Suppressor macrophage (primary cell): ENCODE measurements around the gene SHROOM3.
A peak's percentile ranks its signal among the peaks of the same experiment; 100 is the strongest.
"Not testable (repeated sequence)": the region's sequence is repeated elsewhere in the genome, so short reads cannot be mapped to it uniquely, and the experiment has no call there.

ENCODE experiments used
- DNase-seq, 4 experiments: peaks; one replicate each; pipeline ENCODE4 v3.0.0-alpha.2; 2020 to 2022

SHROOM3 gene

DNA sequence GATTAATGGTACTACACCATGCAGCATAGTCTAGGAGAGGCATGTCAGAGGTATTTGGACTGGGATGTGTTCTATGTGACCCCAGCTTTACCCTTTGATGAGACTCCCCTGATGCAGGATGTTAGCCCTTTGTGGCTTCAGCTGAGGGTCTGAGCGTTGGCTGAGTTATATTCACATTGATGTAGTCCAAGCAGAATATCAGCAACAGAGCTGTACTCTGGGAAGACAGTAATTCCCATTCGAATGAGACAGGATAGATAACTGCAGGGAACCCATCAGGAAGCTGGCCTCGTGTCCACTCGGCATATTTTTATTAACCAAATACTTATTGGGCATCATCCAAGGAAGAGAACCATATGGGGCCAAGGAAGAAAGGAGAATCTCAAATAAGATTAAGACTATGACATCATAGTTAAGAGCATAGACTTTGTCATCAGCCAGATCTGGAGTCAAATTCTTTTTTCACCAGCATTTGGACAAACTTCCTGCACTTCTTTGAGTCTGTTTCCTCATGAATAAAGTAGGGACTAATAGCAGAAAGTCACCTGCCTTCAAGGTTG lies 264.8 kb downstream of the SHROOM3 start:
- DNase-seq, result no peak

- no peak for DNase-seq
Measured at GRCh38 chr4:76702440-76703122, 267.6 kb downstream of the SHROOM3 start.

GRCh38 chr4:76703123-76703490 lies 268.1 kb downstream of the SHROOM3 start:
- DNase-seq, result no peak

GRCh38 chr4:76703676-76704075 lies 268.6 kb downstream of the SHROOM3 start:
- no peak for DNase-seq

DNA sequence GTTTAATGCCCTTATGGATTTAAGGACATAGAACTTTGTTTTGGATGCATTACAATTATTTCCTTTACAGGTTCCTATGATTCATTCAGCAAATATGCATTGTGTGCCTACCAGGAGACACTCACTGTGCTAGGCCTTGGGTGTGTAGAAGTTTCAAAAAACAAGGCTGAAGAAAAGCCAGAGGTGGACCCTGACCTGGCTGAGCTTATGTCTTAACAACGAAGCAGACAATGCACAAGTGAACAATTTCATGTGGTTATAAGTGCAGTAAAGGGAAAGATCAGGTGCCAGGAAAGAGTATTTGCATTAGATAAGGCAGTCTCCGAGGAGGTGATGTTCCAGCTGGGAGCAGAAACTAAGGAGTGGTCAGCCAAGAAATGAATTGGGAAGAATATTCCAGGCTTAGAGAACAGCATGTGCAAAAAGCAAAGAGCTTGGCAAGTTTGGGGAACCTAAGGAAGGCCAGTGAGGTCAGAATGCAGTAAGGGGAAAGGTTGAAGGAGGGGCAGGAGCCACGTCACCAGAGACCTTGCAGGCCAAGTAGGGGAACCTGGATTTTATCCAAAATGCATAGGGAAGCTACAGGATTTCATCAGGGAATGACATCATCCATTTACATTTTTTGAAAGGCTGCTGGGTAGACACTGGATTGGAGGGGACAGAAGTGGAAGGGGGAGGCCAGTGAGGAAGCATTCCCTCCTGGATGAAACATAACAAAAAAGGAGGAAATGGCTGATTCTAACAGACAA lies 269.3 kb downstream of the SHROOM3 start:
- DNase-seq, result peak; percentile 41 to 80 (median 70)

DNA sequence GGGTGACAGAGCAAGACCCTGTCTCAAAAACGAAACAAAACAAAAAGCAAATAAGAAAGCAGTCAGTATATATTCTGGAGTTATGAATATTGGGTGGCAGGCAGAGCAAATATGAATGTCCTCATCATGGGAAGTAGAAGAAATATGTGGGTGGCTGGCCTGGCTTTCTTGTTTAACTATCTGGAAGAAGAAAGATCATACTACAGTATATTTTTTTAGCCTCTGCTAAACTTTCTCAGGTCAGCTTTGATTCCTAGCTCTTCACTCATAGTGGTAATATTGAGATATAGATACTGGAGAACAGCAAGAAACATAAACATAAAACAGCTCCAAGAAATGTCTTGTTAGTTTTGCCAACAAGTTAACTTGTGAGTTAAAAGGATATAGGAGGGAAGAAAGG lies 270.4 kb downstream of the SHROOM3 start:
- peak in 3 of 4 experiments; percentile 21 to 49 (median 38) for DNase-seq

DNA sequence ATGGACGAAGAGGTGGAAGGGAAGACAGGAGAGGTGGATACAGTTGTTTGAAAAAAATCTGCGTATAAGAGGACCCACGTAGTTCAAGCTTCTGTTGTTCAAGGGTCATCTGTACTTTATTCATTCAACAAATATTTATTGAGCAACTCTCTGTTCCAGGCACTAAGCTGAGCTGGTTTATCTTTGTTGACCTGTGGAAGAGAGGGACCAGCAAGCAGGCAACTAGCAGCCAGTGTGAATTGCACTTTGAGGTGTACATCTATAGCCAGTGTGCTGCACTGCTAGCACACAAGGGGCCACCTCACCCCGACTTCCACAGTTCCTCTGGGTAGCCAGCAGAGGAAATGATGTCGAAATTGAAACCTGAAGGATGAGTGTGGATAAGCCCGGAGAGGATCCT lies 271.6 kb downstream of the SHROOM3 start:
- DNase-seq, result no peak

DNA sequence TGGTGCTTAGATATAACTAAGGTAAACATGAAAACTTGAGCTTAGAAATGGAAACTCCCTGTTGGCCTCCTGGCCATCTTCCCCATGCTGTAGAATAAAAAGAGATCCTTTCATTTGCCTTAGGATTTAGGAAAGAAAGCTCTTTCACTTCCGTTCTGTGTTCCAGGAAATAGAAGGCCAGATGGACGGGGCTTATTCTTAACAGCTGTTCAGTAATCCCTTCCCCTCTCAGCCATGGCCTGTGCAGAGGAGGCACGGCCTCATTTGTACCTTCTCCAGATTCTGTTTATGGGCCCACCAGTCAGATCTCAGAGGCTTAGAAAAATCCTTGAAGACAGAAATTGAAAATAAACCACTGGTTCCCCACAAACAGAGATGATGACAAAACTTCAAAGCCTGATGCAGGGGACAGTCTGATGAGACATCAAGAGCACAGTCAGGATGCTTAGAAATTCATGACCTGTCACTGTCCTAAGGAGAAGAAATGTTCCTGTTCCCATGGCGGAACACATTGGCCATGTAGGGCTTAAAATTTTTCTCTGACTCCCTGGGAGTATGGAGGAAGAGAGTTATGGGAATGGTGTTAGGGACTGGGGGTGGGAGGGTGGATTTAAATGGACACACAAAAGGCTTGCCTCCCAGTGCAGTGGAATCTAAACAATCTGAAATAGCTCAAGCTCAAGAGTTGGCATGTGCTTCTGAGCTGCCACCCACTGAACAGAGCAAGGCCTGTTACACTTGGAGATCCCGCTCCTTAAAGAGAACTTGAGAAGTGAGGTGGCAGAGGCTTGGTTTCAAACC lies 274.1 kb downstream of the SHROOM3 start:
- no peak for DNase-seq

DNA sequence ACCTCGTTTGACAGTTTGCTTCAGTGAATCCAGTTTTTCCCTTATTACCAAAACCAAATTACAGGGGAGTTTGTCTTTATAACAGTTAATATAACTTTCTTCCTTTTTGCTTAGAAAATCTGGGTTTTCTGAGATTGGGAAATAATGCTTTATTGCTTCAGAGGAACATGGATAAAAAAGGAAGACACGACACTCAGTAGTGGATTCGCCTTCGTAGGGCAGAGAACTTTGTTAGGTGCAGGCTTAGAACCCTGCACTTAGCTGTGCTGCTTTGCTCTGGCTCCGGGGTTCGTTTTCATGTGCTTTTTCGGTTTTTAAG lies 274.7 kb downstream of the SHROOM3 start:
- peak in 1 of 4 experiments; percentile 40 for DNase-seq

DNA sequence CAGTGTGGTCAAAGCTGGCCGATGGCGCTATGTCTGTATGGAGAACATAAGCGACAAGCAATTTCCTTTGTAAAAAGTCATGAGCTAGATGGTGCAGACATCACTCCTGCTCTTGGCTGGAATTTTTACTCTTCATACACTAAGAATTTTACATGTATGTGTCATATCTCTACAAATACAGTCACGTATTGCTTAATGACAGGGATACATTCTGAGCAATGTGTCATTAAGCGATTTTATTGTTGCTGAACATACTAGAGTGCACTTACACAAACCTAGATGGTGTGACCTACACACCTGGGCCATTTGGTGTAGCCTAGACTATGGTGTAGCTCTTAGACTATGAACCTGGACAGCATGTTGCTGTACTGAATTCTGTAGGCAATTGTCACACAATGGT lies 277.5 kb downstream of the SHROOM3 start:
- DNase-seq, result no peak

GRCh38 chr4:76714226-76714625 lies 279.2 kb downstream of the SHROOM3 start:
- no peak for DNase-seq

- no peak for DNase-seq
Measured at GRCh38 chr4:76716020-76716419, 281.0 kb downstream of the SHROOM3 start.

DNA sequence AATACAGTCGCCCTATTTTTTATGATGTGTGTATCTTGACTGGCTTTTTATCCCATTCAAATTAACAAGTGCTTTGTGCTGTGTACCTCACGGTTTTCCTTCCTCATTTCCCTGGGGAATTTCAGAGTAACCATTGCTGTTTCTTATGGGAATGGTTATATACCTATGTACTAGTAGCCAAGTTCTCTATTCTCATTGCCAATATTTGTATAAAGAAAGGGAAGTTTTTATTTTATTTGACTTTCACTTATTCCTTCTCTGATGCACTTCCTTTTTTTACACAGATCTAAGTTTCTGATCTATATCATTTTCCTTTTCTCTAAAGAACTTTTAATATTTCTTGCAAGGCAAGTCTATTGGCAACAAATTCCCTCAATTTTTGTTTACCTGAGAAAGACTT lies 281.6 kb downstream of the SHROOM3 start:
- DNase-seq, result peak in 2 of 4 experiments; percentile 42 to 44

GRCh38 chr4:76717431-76717830 lies 282.4 kb downstream of the SHROOM3 start:
- DNase-seq, result no peak

- no peak for DNase-seq
Measured at GRCh38 chr4:76718021-76718420, 283.0 kb downstream of the SHROOM3 start.

- no peak for DNase-seq
Measured at GRCh38 chr4:76718831-76719230, 283.8 kb downstream of the SHROOM3 start.

DNA sequence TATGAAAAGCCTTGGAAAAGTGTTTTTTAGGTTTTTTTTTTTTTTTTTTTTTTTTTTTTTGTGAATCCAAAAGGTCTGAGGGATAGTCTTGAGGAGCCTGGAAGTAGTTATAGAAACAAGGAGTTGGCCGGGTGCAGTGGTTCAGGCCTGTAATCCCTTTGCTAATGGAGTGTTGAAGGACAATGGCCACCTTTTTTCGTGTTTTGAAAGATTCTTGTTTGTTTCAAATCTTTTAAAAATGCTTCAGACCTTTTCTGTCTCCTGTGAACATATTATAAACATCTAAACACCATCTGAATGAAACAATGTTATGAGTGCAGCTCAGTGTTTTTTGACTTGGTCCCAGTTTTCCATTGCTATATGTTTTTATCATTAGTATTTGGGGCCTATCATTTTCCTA lies 285.1 kb downstream of the SHROOM3 start:
- no peak for DNase-seq

GRCh38 chr4:76722146-76722545 lies 287.1 kb downstream of the SHROOM3 start:
- DNase-seq, result not testable (repeated sequence)

GRCh38 chr4:76722838-76723237 lies 287.8 kb downstream of the SHROOM3 start:
- no peak for DNase-seq

GRCh38 chr4:76723373-76723772 lies 288.3 kb downstream of the SHROOM3 start:
- no peak for DNase-seq

GRCh38 chr4:76723924-76724323 lies 288.9 kb downstream of the SHROOM3 start:
- peak; percentile 72 to 89 (median 80) for DNase-seq

DNA sequence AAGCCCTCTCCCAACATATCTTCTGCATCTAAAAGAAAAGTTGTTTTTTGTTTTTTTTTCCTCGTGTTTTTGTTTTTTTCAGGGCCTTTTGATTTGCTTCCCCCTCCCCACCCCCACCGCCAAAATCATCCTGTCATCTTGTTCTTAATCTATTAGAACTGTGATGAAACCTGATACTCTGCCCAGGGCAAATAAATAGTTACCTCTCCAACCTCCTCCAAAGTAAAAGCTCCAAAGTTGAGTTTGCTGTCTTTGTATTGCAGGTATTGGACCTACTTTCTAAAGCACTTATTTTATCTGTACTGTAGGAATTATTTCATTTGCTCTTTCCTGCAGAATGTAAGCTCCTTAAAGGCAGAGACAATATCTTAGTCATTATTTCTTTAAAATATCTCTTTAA lies 290.0 kb downstream of the SHROOM3 start:
- DNase-seq, result no peak

DNA sequence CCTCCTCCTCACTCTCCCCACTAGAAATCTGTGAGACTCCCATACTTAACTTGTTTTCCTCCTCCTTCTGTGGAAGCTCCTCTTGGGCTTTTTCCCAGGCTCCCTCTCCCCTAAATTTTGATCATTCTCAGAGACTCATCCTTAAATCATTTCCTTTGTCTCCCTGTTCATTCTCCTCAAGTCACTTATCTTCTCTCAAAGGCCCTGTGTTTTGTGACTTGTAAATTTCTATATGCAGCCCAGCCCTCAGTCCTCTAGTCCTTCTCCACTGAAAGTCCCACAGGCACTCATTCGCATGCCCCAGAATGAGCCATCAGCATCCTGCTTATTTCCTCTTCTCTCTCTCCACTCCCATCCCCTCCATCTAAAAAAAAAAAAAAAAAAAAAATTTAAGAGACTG lies 291.1 kb downstream of the SHROOM3 start:
- DNase-seq, result no peak
